ENCODE results near the gene TARBP1.

GRCh38 chr1:234463749-234464148 lies 15.2 kb downstream of the TARBP1 start:
- TF ChIP-seq, protein P1, sequence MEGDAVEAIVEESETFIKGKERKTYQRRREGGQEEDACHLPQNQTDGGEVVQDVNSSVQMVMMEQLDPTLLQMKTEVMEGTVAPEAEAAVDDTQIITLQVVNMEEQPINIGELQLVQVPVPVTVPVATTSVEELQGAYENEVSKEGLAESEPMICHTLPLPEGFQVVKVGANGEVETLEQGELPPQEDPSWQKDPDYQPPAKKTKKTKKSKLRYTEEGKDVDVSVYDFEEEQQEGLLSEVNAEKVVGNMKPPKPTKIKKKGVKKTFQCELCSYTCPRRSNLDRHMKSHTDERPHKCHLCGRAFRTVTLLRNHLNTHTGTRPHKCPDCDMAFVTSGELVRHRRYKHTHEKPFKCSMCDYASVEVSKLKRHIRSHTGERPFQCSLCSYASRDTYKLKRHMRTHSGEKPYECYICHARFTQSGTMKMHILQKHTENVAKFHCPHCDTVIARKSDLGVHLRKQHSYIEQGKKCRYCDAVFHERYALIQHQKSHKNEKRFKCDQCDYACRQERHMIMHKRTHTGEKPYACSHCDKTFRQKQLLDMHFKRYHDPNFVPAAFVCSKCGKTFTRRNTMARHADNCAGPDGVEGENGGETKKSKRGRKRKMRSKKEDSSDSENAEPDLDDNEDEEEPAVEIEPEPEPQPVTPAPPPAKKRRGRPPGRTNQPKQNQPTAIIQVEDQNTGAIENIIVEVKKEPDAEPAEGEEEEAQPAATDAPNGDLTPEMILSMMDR (IDR thresholded peaks at IDR 0.05) = no peak
- TF ChIP-seq POLR2A (IDR thresholded peaks at IDR 0.05) (no peak), EP300 (IDR thresholded peaks at IDR 0.05) (no peak)

Measured in tibial nerve (tissue), 4 donors.